CD4-positive, CD25-positive, alpha-beta regulatory T cell (primary cell): ENCODE data around the gene IL20. TPM values are rescaled to one million over a fixed set of nuclear protein-coding genes. Genes with fewer than 3 reads are reported as not detected.
"Not testable (repeated sequence)": the region's sequence is repeated elsewhere in the genome, so short reads cannot be mapped to it uniquely, and the experiment has no call there.

Source experiments
- ATAC-seq, 2 donors: fragments of 150-1000 bp; cut with Tn5 transposase; one replicate each; pipeline ENCODE4 v1.10.0; 2021; ENCODE audit warnings: low read depth in 2 of 2, moderate number of reproducible peaks in 2 of 2, moderate library complexity in 1 of 2
- DNase-seq, 3 donors: peaks; one replicate each; pipeline versions ENCODE4 v3.0.0 to v3.0.0-alpha.2; 2012 to 2022; ENCODE audit warnings: mixed read lengths in 1 of 3
- H3K27ac ChIP-seq: one replicate; pipeline ENCODE4 v1.7.0; 2013; ENCODE audit warnings: mild to moderate bottlenecking, low read length; ENCODE audit not compliant: insufficient read depth, poor library complexity, severe bottlenecking
- H3K27me3 ChIP-seq: one replicate; pipeline ENCODE4 v1.7.0; 2013; ENCODE audit warnings: low read length; ENCODE audit not compliant: control insufficient read depth, insufficient read depth
- H3K36me3 ChIP-seq: one replicate; pipeline ENCODE4 v1.7.0; 2013; ENCODE audit warnings: mild to moderate bottlenecking, low read length, moderate library complexity; ENCODE audit not compliant: control insufficient read depth, insufficient read depth
- H3K4me1 ChIP-seq: 2 replicates; pipeline ENCODE4 v1.7.0; 2013; ENCODE audit warnings: mild to moderate bottlenecking, low read length; ENCODE audit not compliant: insufficient read depth, control insufficient read depth, poor library complexity, severe bottlenecking
- H3K4me3 ChIP-seq: one replicate; pipeline ENCODE4 v1.7.0; 2013; ENCODE audit warnings: low read depth, mild to moderate bottlenecking, low read length, moderate library complexity
- H3K9me3 ChIP-seq, 2 experiments: 1 replicate in 1 of 2; 2 replicates in 1 of 2; pipeline ENCODE4 v1.7.0; 2013; ENCODE audit warnings: low read length in 2 of 2, mild to moderate bottlenecking in 1 of 2, moderate library complexity in 1 of 2; ENCODE audit not compliant: control insufficient read depth in 2 of 2
- H3K27ac Mint-ChIP-seq, 3 donors: one replicate each; pipeline ENCODE4 v1.8.0; 2020 to 2022; ENCODE audit warnings: mild to moderate bottlenecking in 3 of 3, mixed read lengths in 3 of 3, moderate library complexity in 2 of 3
- H3K27me3 Mint-ChIP-seq: one replicate; pipeline ENCODE4 v1.8.0; 2022; ENCODE audit warnings: mild to moderate bottlenecking, mixed read lengths
- H3K36me3 Mint-ChIP-seq: one replicate; pipeline ENCODE4 v1.8.0; 2020; ENCODE audit warnings: mixed read lengths
- H3K4me1 Mint-ChIP-seq, 4 donors: one replicate each; pipeline ENCODE4 v1.8.0; 2020 to 2022; ENCODE audit warnings: mixed read lengths in 4 of 4, mild to moderate bottlenecking in 1 of 4
- H3K4me3 Mint-ChIP-seq, 4 donors: one replicate each; pipeline ENCODE4 v1.8.0; 2020 to 2022; ENCODE audit warnings: mild to moderate bottlenecking in 4 of 4, mixed read lengths in 4 of 4, moderate library complexity in 3 of 4
- H3K9me3 Mint-ChIP-seq, 7 donors: one replicate each; pipeline ENCODE4 v1.8.0; 2020 to 2022; ENCODE audit warnings: mixed read lengths in 7 of 7, mild to moderate bottlenecking in 3 of 7, moderate library complexity in 2 of 7
- polyA plus RNA-seq, 4 donors: library from polyadenylated mRNA; unstranded; fragments of 300-500 nt; fragmentation: Illumina TruSeq; gene quantifications; one replicate each; pipeline ENCODE4 v1.2.3, GENCODE V29; 2021
- total RNA-seq: library from RNA; stranded (reverse); gene quantifications from one replicate; pipeline ENCODE4 v1.2.3, GENCODE V29; 2022

Gene IL20
- total and polyA plus RNA-seq, 5 donors from 2014 or later, result not detected

GRCh38 chr1:206846487-206846886 is 18.9 kb upstream of the IL20 start:
- no peak for ATAC-seq
- DNase-seq, result no peak
- Mint-ChIP-seq H3K27me3 (peaks cover 36% of the 10 kb centered on the region), H3K9me3 (no peaks in the 10 kb centered on the region), H3K36me3 (peaks cover 3% of the 10 kb centered on the region), H3K27ac (no peak overlapping the region), H3K4me3 (no peak overlapping the region), H3K4me1 (no peaks in the 10 kb centered on the region)
- H3K4me3 ChIP-seq, result no peak overlapping the region
- H3K36me3 ChIP-seq, result no peaks in the 10 kb centered on the region
- no peaks in the 10 kb centered on the region for H3K4me1 ChIP-seq
- H3K27ac ChIP-seq, result no peak overlapping the region
- H3K27me3 ChIP-seq, result peaks cover 11% of the 10 kb centered on the region
- no peaks in the 10 kb centered on the region for H3K9me3 ChIP-seq

- H3K4me1 ChIP-seq, result no peaks in the 10 kb centered on the region
- no peak overlapping the region for H3K4me3 ChIP-seq
- Mint-ChIP-seq H3K4me1 (no peaks in the 10 kb centered on the region), H3K27me3 (peaks cover 45% of the 10 kb centered on the region), H3K9me3 (peaks cover 0 to 1% (median 0%) of the 10 kb centered on the region in 7 donors), H3K27ac (peak overlapping the region in 1 of 3 donors; percentile 8), H3K4me3 (no peak overlapping the region), H3K36me3 (peaks cover 3% of the 10 kb centered on the region)
- H3K36me3 ChIP-seq, result no peaks in the 10 kb centered on the region
- DNase-seq (no peak), ATAC-seq (no peak)
- peaks cover 17% of the 10 kb centered on the region for H3K27me3 ChIP-seq
- no peaks in the 10 kb centered on the region for H3K9me3 ChIP-seq
- H3K27ac ChIP-seq, result no peak overlapping the region
Observed at GRCh38 chr1:206847337-206847834, 18.0 kb upstream of the IL20 start.

- H3K9me3 Mint-ChIP-seq, result peaks cover 0 to 2% (median 0%) of the 10 kb centered on the region in 7 donors
- ATAC-seq, result no peak
Observed at GRCh38 chr1:206847946-206848345, 17.5 kb upstream of the IL20 start.

GRCh38 chr1:206850401-206850800 is 15.0 kb upstream of the IL20 start:
- DNase-seq, result no peak
- Histone ChIP-seq H3K9me3 (no peaks in the 10 kb centered on the region), H3K4me1 (no peaks in the 10 kb centered on the region), H3K27ac (no peak overlapping the region), H3K4me3 (no peak overlapping the region), H3K36me3 (no peaks in the 10 kb centered on the region), H3K27me3 (peaks cover 17% of the 10 kb centered on the region)
- H3K27me3 Mint-ChIP-seq, result peaks cover 54% of the 10 kb centered on the region
- peaks cover 0 to 4% (median 0%) of the 10 kb centered on the region in 7 donors for H3K9me3 Mint-ChIP-seq
- H3K4me3 Mint-ChIP-seq, result no peak overlapping the region
- H3K27ac Mint-ChIP-seq, result no peak overlapping the region
- no peaks in the 10 kb centered on the region for H3K4me1 Mint-ChIP-seq
- ATAC-seq, result no peak
- peaks cover 3% of the 10 kb centered on the region for H3K36me3 Mint-ChIP-seq

More at GRCh38 chr1:206847946-206848345, 17.5 kb upstream of the IL20 start:
- H3K27me3 ChIP-seq, result peaks cover 17% of the 10 kb centered on the region
- peaks cover 3% of the 10 kb centered on the region for H3K36me3 Mint-ChIP-seq
- H3K27me3 Mint-ChIP-seq, result peaks cover 50% of the 10 kb centered on the region
- no peaks in the 10 kb centered on the region for H3K9me3 ChIP-seq
- H3K27ac Mint-ChIP-seq, result peak overlapping the region in 1 of 3 donors; percentile 70
- no peak overlapping the region for H3K4me3 ChIP-seq
- H3K4me3 Mint-ChIP-seq, result no peak overlapping the region
- H3K4me1 Mint-ChIP-seq, result no peaks in the 10 kb centered on the region
- no peak overlapping the region for H3K27ac ChIP-seq
- H3K36me3 ChIP-seq, result no peaks in the 10 kb centered on the region
- H3K4me1 ChIP-seq, result no peaks in the 10 kb centered on the region
- no peak for DNase-seq

GRCh38 chr1:206851341-206852010 is 13.9 kb upstream of the IL20 start:
- ATAC-seq, result no peak
- H3K27ac ChIP-seq, result no peak overlapping the region
- H3K4me1 ChIP-seq, result no peaks in the 10 kb centered on the region
- Mint-ChIP-seq H3K27me3 (peaks cover 55% of the 10 kb centered on the region), H3K4me3 (no peak overlapping the region), H3K27ac (no peak overlapping the region), H3K4me1 (peaks cover 0 to 3% (median 1%) of the 10 kb centered on the region in 4 donors), H3K36me3 (peaks cover 3% of the 10 kb centered on the region), H3K9me3 (peaks cover 0 to 4% (median 0%) of the 10 kb centered on the region in 7 donors)
- H3K4me3 ChIP-seq, result no peak overlapping the region
- DNase-seq, result no peak
- H3K27me3 ChIP-seq, result peaks cover 17% of the 10 kb centered on the region
- no peaks in the 10 kb centered on the region for H3K36me3 ChIP-seq
- no peaks in the 10 kb centered on the region for H3K9me3 ChIP-seq

- not testable (repeated sequence) for DNase-seq, H3K27ac Mint-ChIP-seq, H3K4me3 ChIP-seq, H3K4me1 ChIP-seq, H3K9me3 Mint-ChIP-seq, H3K4me3 Mint-ChIP-seq, H3K36me3 ChIP-seq, H3K9me3 ChIP-seq, ATAC-seq, H3K36me3 Mint-ChIP-seq, H3K27ac ChIP-seq
- peaks cover 64% of the 10 kb centered on the region for H3K27me3 Mint-ChIP-seq
- peaks cover 17% of the 10 kb centered on the region for H3K27me3 ChIP-seq
- H3K4me1 Mint-ChIP-seq, result peaks cover 0 to 11% (median 4%) of the 10 kb centered on the region in 4 donors
Observed at GRCh38 chr1:206852662-206853061, 12.8 kb upstream of the IL20 start.

- not testable (repeated sequence) for DNase-seq, H3K36me3 Mint-ChIP-seq, H3K4me3 ChIP-seq, H3K4me3 Mint-ChIP-seq, ATAC-seq, H3K9me3 ChIP-seq, H3K36me3 ChIP-seq, H3K27ac ChIP-seq, H3K4me1 ChIP-seq, H3K9me3 Mint-ChIP-seq, H3K27ac Mint-ChIP-seq
- H3K4me1 Mint-ChIP-seq, result peaks cover 0 to 11% (median 4%) of the 10 kb centered on the region in 4 donors
- peaks cover 57% of the 10 kb centered on the region for H3K27me3 Mint-ChIP-seq
- H3K27me3 ChIP-seq, result peaks cover 17% of the 10 kb centered on the region
Observed at GRCh38 chr1:206853696-206854095, 11.7 kb upstream of the IL20 start.
